Thyroid gland (tissue), 4 donors: ENCODE data around the gene SLC6A16.

Experiments used
- POLR2A ChIP-seq, 2 donors: fragments of 450-650 bp; IDR thresholded peaks; one replicate each; pipeline ENCODE4 v1.6.1; 2017; ENCODE audit warnings: antibody characterized with exemption in 2 of 2, mild to moderate bottlenecking in 2 of 2, moderate library complexity in 1 of 2
- TF ChIP-seq, protein P1 (sequence below), 6 experiments: fragments of 200-600 bp in 3 of 6; fragments of 450-650 bp in 3 of 6; sonication (generic) in 3 of 6; IDR thresholded peaks; one replicate each; pipeline ENCODE4 v1.5.1; 2016 to 2019; ENCODE audit warnings: antibody characterized with exemption in 6 of 6, mild to moderate bottlenecking in 2 of 6, inconsistent platforms in 1 of 6, moderate library complexity in 1 of 6

DNA sequence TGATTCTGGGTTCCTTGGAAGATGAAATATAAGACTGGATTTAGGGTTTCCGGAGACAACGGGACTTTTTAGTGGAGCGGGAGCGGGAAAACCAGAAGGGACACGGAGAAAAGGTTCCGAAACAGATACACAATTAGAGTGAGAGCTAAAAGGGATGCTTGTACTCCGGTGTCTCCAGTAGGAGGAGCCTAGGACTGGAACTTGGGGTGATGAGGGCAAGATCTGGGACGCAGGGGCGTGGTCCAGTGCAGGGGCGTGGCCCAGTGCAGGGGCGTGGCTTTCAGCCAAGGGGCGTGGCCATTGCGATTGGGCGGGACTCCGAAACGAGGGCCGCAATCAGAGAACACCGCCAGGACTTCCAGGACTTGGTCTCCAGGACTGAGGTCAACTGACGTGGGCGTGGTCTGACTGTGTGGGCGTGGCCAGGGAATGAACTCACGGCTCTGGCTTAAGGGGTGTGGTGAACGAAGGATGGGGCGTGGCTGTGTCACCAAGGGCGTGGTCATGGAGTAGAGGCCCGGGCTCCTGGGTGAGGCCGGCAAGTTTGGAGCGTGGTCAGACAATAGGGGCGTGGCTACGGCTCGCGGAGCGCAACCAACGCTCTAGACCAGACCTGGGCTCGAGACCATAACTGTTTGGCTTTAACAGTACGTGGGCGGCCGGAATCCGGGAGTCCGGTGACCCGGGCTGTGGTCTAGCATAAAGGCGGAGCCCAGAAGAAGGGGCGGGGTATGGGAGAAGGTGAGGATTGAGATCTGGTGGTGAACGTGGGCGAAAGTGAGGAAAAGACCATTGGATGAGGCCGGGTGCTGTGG, 38.5 kb upstream of the SLC6A16 start, which contains the start of gene DKKL1:
- TF ChIP-seq POLR2A (IDR thresholded peaks at IDR 0.05) = peak in 1 of 2 donors; percentile 32
- TF ChIP-seq, protein P1, sequence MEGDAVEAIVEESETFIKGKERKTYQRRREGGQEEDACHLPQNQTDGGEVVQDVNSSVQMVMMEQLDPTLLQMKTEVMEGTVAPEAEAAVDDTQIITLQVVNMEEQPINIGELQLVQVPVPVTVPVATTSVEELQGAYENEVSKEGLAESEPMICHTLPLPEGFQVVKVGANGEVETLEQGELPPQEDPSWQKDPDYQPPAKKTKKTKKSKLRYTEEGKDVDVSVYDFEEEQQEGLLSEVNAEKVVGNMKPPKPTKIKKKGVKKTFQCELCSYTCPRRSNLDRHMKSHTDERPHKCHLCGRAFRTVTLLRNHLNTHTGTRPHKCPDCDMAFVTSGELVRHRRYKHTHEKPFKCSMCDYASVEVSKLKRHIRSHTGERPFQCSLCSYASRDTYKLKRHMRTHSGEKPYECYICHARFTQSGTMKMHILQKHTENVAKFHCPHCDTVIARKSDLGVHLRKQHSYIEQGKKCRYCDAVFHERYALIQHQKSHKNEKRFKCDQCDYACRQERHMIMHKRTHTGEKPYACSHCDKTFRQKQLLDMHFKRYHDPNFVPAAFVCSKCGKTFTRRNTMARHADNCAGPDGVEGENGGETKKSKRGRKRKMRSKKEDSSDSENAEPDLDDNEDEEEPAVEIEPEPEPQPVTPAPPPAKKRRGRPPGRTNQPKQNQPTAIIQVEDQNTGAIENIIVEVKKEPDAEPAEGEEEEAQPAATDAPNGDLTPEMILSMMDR (IDR thresholded peaks at IDR 0.05) = no peak
